Epithelial cell of proximal tubule (primary cell): ENCODE results near the gene PRND. TPM values are rescaled to one million over a fixed set of nuclear protein-coding genes. Genes with fewer than 3 reads are reported as not detected.
A peak's percentile ranks its signal among the peaks of the same experiment; 100 is the strongest.

Experiments used
- DNase-seq: peaks from one replicate; pipeline ENCODE4 v3.0.0-alpha.2; 2011; ENCODE audit warnings: low read depth
- H3K4me3 ChIP-seq: 2 replicates; pipeline ENCODE4 v1.5.1; 2011; ENCODE audit warnings: low read depth, mild to moderate bottlenecking, low read length
- total RNA-seq: library from RNA; depleted of rRNA; stranded (reverse); fragments of >200 nt; gene quantifications from 2 replicates; pipeline ENCODE4 v1.2.3, GENCODE V29; 2015
- TF ChIP-seq, protein P1 (sequence below): conservative IDR thresholded peaks from 2 replicates; pipeline ENCODE4 v1.5.1; 2012; ENCODE audit warnings: low read depth, mild to moderate bottlenecking, low read length

PRND gene
- total RNA-seq, 1 donor from 2014 or later, result not detected

DNA sequence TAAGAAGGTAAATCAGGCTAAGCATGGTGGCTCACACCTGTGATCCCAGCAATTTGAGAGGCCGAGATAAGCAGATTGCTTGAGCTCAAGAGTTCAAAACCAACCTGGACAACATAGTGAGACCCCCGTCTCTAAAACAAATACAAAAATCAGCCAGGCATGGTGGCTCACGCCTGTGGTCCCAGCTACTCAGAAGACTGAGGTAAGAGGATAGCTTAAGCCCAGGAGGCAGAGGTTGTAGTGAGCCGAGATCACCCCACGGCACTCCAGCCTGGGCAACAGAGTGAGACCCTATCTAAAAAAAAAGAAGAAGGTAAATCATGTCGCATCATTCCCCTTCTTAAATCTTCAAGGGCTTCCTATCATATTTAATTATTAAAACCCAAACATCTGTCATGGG lies 39.0 kb upstream of the PRND start:
- no peak for DNase-seq
- H3K4me3 ChIP-seq, result no peak overlapping the region
- TF ChIP-seq, protein P1, sequence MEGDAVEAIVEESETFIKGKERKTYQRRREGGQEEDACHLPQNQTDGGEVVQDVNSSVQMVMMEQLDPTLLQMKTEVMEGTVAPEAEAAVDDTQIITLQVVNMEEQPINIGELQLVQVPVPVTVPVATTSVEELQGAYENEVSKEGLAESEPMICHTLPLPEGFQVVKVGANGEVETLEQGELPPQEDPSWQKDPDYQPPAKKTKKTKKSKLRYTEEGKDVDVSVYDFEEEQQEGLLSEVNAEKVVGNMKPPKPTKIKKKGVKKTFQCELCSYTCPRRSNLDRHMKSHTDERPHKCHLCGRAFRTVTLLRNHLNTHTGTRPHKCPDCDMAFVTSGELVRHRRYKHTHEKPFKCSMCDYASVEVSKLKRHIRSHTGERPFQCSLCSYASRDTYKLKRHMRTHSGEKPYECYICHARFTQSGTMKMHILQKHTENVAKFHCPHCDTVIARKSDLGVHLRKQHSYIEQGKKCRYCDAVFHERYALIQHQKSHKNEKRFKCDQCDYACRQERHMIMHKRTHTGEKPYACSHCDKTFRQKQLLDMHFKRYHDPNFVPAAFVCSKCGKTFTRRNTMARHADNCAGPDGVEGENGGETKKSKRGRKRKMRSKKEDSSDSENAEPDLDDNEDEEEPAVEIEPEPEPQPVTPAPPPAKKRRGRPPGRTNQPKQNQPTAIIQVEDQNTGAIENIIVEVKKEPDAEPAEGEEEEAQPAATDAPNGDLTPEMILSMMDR, result no peak

DNA sequence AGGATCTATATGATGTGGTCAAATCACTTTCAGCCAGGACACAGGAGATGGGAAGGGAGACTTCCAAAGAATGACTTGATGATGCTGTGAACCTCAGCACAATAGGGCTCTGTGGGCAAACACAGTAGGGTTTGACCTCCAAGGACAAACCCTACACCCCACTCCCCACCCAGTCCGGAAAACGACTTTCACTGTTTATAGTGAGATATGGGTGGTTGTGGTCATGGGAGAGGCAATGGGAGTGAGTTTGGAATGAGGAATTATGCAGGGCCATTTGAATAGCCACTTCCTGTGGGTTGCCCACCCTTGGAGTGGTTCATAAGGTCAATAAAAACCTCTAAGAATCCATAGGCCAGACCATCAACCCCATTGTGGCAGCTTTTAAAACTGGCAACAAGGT lies 38.4 kb upstream of the PRND start:
- TF ChIP-seq, protein P1, result no peak
- no peak overlapping the region for H3K4me3 ChIP-seq

DNA sequence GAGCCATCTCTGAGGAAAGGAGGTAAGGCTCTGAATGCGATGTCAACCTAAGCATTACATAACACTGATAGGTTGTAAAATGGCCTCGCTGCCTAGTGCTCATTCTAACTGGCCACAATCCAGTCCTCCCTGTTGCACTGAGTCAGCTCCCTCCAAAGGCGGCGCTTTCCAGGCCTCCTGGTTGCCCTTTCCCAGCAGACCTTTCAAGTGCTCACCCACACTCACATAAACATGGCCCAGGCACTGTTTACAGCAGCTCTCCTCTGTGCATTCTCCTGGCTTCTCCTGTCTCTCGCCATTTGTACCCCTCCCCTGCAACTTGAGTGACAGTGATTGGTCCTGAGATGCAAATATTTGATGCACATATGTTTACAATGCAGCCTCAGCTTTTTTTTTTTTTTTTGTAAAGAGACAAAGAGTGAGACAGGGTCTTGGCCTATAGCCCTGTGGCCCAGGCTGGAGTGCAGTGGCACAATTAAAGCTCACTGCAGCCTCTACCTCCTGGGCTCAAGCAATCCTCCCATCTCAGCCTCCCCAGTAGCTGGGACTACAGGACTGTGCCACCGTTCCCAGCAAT lies 36.8 kb upstream of the PRND start:
- TF ChIP-seq, protein P1, result no peak
- DNase-seq, result no peak

More for the DNA sequence above, 38.4 kb upstream of the PRND start:
- no peak for DNase-seq

DNA sequence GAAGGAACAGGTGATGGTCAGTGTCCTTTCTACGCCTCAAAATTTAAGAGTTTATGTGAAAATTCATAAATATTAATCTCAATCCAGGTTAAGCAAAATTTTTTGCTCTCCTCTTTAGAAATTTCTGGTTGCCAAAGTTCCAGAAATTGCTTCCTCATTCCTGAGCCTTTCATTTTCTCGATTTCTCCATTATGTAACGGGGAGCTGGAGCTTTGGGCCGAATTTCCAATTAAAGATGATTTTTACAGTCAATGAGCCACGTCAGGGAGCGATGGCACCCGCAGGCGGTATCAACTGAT lies 35.8 kb upstream of the PRND start:
- no peak for DNase-seq

More for the DNA sequence above, 36.8 kb upstream of the PRND start:
- H3K4me3 ChIP-seq, result no peak overlapping the region

DNA sequence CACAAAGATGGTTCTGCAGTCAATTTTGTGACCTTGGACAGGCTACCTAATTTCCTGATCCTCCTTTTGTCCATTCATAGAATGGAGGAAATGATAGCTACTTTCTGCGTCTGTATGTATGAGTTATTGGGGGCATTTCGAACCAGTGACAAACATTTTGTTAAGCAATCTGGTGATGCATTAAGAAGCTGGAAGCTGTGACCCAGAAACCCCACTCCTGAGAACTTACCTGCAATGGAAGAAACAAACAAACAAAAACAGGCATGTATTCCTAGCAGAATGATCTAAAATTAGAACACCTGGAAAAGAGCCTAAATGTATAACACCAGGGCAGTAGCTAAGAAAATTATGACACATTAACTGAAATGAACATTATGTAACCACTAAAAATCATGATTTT lies 33.4 kb upstream of the PRND start:
- TF ChIP-seq, protein P1, result no peak
- DNase-seq, result no peak
- H3K4me3 ChIP-seq, result no peak overlapping the region

More for the DNA sequence above, 35.8 kb upstream of the PRND start:
- H3K4me3 ChIP-seq, result peak overlapping the region; percentile 64
- TF ChIP-seq, protein P1, result no peak

DNA sequence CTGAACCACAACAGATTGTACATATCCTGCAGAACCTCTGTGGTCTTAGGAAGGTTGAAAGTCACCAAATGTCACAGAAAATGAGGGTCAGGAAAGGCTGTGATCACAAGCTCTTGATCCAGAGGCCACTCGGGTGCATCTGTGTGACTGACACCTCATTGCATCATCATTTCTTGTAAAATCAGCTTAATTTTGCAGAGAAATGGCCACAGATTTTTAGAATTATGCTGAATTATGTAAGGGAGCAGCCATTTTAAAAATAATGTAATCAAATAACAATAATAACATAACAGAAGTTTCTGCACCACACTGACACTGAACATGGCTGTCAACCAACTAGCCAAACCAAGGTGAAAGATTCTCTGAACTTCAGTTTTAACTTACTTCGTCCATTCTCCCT lies 32.5 kb upstream of the PRND start:
- TF ChIP-seq, protein P1, result no peak
- DNase-seq, result no peak
- H3K4me3 ChIP-seq, result no peak overlapping the region

DNA sequence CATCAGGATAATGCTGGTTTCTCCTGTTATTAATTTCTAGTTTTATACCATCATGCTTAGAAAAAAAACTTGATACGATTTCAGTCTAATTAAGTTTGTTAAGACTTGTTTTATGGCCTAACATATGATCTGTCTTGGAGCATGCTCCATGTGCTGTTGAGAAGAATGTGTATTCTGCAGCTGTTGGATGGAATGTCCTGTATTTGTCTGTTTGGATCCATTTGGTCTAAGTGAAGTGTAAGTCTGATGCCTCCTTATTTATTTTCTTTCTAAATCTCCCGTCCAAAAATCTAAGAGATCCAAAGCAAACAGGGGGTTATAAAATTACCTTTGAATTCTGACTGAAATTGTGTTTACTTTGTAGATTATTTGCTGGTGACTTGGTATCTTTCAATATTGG lies 30.0 kb upstream of the PRND start:
- TF ChIP-seq, protein P1, result no peak

More for the DNA sequence above, 30.0 kb upstream of the PRND start:
- H3K4me3 ChIP-seq, result no peak overlapping the region
- DNase-seq, result no peak
